Activated T-cell treated with anti-CD3 and anti-CD28 coated beads for 1 hour (primary cell): ENCODE data around the gene RMDN2.

ENCODE experiments used
- DNase-seq: peaks from one replicate; pipeline ENCODE4 v3.0.0-alpha.2; 2020; ENCODE audit warnings: low read depth

The RMDN2 gene

GRCh38 chr2:37925063-37925897 lies at the start of gene RMDN2:
Gene RMDN2 (plus strand): TSS chr2:37925287. CDS start chr2:37929278, 3,991 bp downstream.
- DNase-seq: peak; percentile 67

GRCh38 chr2:37875403-37875906 lies 49.6 kb upstream of the RMDN2 start:
- no peak for DNase-seq

- DNase-seq: no peak
These were observed 48.9 kb upstream of the RMDN2 start for GRCh38 chr2:37876227-37876626.

- no peak for DNase-seq
These were observed 47.4 kb upstream of the RMDN2 start for GRCh38 chr2:37877457-37878315.

GRCh38 chr2:37878536-37878935 lies 46.6 kb upstream of the RMDN2 start:
- no peak for DNase-seq

GRCh38 chr2:37880551-37880950 lies 44.5 kb upstream of the RMDN2 start:
- DNase-seq: no peak

GRCh38 chr2:37881397-37881796 lies 43.7 kb upstream of the RMDN2 start:
- DNase-seq: no peak

GRCh38 chr2:37882036-37882435 lies 43.1 kb upstream of the RMDN2 start:
- DNase-seq: no peak

GRCh38 chr2:37883518-37883917 lies 41.6 kb upstream of the RMDN2 start:
- no peak for DNase-seq

- no peak for DNase-seq
These were observed 39.6 kb upstream of the RMDN2 start for GRCh38 chr2:37885329-37885993.

- DNase-seq: no peak
These were observed 38.3 kb upstream of the RMDN2 start for GRCh38 chr2:37886745-37887144.

GRCh38 chr2:37887286-37887685 lies 37.8 kb upstream of the RMDN2 start:
- no peak for DNase-seq

- peak; percentile 58 for DNase-seq
These were observed 34.1 kb upstream of the RMDN2 start for GRCh38 chr2:37890893-37891495.

- DNase-seq: no peak
These were observed 33.1 kb upstream of the RMDN2 start for GRCh38 chr2:37891846-37892435.

GRCh38 chr2:37892436-37893114 lies 32.5 kb upstream of the RMDN2 start:
- no peak for DNase-seq

GRCh38 chr2:37893327-37893726 lies 31.8 kb upstream of the RMDN2 start:
- no peak for DNase-seq

GRCh38 chr2:37894047-37894446 lies 31.0 kb upstream of the RMDN2 start:
- DNase-seq: no peak

- no peak for DNase-seq
These were observed 30.5 kb upstream of the RMDN2 start for GRCh38 chr2:37894601-37895000.

- DNase-seq: no peak
These were observed 29.9 kb upstream of the RMDN2 start for GRCh38 chr2:37895140-37895539.

- DNase-seq: no peak
These were observed 28.8 kb upstream of the RMDN2 start for GRCh38 chr2:37896319-37896718.

GRCh38 chr2:37897511-37897910 lies 27.6 kb upstream of the RMDN2 start:
- DNase-seq: no peak
